ENCODE results near the gene SLC2A2.

SLC2A2 gene

GRCh38 chr3:171028025-171028778 lies 1.7 kb upstream of the SLC2A2 start:
- DNase-seq: peak in 3 of 5 experiments; percentile 13 to 88 (median 28)

- DNase-seq: no peak
Observed at GRCh38 chr3:171023566-171023965, 3.0 kb downstream of the SLC2A2 start.

DNA sequence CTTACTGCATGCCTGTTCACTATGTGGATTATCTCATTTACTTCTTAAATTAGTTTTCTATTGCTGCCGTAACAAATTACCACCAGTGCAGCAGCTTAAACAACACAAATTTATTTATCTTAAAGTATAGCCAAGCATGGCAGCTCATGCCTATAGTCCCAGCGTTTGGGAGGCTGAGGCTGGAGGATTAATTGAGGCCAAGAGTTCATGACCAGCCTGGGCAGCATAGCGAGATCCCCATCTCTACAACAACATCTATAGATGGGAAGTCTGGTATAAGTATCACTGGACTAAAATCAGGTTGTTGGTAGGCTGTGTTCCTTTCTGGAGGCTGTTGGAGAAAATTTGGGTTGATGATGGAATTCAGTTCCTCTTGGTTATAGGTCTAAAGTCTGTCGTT lies 5.1 kb downstream of the SLC2A2 start:
- DNase-seq: no peak

- peak in 1 of 5 experiments; percentile 6 for DNase-seq
Observed at GRCh38 chr3:171018156-171018935, 8.2 kb downstream of the SLC2A2 start.

GRCh38 chr3:171013822-171014748 lies 12.4 kb downstream of the SLC2A2 start:
- no peak for DNase-seq

DNA sequence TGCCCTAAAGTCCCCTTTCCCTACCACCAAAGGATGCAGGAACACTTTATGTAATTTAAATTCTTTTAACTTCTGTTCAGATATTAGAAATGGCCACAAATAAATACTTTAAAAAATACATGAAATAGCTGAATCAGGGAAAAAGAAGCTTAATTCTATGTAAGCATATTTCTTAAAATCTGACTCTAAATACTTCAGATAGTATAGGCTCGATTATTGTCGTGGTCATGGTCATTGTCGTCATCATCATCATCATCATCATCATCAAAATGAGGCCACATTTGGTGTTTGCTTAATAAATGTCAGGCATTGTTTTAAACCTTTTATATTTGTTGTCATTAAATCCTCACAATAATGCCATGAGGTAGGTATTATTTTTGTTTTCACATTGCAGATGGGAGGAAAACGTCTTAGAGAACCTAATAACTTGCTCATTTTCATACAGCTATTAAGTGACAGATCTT lies 14.6 kb downstream of the SLC2A2 start:
- DNase-seq: no peak

- no peak for DNase-seq
Observed at GRCh38 chr3:171011109-171011872, 15.2 kb downstream of the SLC2A2 start.

GRCh38 chr3:171007316-171007715 lies 19.2 kb downstream of the SLC2A2 start:
- no peak for DNase-seq

DNA sequence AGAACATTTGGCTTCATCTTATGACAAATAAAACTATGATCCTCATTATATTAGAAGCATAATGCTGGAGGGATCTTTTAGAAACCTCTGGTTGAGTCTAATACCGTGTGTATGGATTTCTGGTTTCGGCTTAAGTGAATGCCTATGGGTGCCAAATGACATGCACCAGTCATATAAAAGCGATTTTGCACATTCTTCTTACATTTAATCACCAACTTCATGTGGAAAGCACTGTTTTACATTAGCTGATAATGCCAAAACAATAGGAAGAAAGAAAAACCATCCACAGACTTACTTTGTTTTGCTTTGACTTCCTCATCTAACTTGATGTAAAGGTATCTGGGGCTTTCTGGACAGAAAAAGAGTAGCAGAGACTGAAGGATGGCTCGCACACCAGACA lies 20.9 kb downstream of the SLC2A2 start:
- DNase-seq: no peak

DNA sequence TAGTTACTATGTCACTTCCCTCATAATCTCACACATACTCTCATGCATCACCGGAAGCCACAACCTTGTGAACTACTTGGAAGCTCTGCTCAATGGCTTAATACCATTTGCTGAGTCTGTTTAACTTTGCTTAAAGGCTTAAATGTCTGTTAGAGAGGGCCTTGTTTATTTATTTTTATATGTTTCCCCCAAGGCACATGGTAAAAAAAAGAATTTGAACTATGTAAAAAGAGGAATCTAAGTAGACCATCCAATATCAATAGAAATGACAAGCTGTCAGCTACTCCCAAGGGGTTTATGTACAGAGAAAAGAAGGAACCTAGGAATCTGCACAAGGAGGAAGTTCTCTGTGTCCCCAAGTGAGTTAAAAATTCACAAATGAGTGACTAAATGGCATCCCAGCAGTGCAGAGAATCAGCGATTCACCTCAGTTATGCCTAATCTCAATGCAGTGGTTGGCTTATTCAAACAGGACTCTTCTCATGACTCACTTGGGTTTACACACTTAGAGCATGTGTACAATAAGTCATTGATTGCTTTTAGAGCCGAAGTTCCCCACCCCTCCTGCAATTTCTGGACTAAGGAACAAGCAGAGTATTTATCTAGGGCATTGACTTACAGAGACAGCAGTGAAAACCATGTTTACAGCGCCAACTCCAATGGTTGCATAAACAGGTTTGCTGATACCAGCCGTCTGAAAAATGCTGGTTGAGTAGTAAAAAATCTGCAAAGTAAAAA lies 24.4 kb downstream of the SLC2A2 start:
- no peak for DNase-seq

GRCh38 chr3:171001250-171001893 lies 25.1 kb downstream of the SLC2A2 start:
- DNase-seq: no peak

- no peak for DNase-seq
Observed at GRCh38 chr3:171000281-171000680, 26.2 kb downstream of the SLC2A2 start.

DNA sequence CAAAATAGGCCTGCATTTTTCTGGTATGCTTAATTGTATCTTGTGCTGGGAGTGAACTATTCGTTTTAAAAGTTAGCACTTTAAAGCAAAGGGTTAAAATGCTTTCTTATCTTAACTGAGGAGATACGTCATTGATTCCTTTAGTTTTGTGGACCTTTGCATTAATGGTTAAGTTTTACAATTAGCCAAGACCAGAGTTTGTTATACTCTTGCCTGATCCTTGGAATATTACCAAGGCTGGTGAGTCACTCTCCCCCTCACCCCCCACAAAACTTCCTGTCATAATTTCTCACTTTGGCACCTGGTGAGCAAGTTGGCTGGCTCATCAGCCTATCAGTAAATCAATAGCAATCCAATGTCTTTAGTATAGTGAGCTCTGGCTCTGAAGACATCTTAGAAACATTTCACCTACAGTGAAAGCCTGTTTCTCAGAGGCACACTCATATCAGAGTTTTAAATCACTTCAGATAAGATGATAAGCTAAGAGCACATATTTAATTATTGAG lies 26.7 kb downstream of the SLC2A2 start:
- no peak for DNase-seq

GRCh38 chr3:170997961-170998913 lies 28.3 kb downstream of the SLC2A2 start:
- DNase-seq: no peak

GRCh38 chr3:170992854-170993253 lies 33.7 kb downstream of the SLC2A2 start:
- no peak for DNase-seq

GRCh38 chr3:170991664-170992063 lies 34.9 kb downstream of the SLC2A2 start:
- DNase-seq: no peak

DNA sequence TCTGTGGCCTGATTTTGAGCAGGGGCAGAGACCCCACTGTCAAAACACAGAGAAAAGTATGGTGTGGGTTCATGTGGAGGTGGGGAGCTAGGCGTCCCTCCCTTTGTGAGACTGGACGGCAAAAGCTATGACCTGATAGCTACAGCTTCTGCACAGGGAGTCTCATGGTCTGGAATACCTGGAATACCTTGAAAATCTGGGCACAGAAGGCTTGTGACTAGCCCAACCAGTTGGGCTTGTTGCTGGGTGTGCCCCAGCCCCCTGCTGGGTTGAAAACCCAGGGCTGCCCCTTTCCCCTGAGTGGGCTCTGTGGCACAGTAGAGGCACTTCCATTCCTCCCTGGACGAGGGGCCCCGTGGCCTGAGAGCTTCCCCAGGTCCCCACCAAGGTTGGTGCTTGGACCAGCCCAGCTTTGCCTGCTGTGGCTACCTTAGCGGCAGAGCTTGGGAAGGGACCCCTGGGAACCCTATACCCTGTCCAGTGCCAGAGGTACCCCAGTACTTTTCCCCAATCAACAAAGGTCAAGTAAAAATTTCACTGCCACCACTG lies 37.3 kb downstream of the SLC2A2 start:
- DNase-seq: no peak

GRCh38 chr3:170988378-170988777 lies 38.1 kb downstream of the SLC2A2 start:
- no peak for DNase-seq

GRCh38 chr3:170985304-170985703 lies 41.2 kb downstream of the SLC2A2 start:
- no peak for DNase-seq
